ENCODE data around the gene ICOSLG. TPM values are rescaled to one million over a fixed set of nuclear protein-coding genes. Genes with fewer than 3 reads are reported as not detected.

ICOSLG gene
- total RNA-seq, 1 donor from 2014 or later = 0.22 TPM

GRCh38 chr21:44272284-44272858, 31.6 kb upstream of the ICOSLG start:
- no peak for DNase-seq (ENCODE audit: low spot score)
- no peaks in the 10 kb centered on the region for H3K27me3 ChIP-seq
- H3K27ac ChIP-seq = no peak overlapping the region
- H3K9me3 Mint-ChIP-seq = peaks cover 2% of the 10 kb centered on the region
- H3K79me2 ChIP-seq (ENCODE audit: low read depth) = no peaks in the 10 kb centered on the region
- no peaks in the 10 kb centered on the region for H3K36me3 ChIP-seq
- no peak overlapping the region for H3K4me3 Mint-ChIP-seq
- peak overlapping the region; percentile 76 for H2AFZ ChIP-seq (replicated peaks)
- peaks cover 10% of the 10 kb centered on the region for H3K27me3 Mint-ChIP-seq (ENCODE audit: insufficient read depth, low read depth)
- peaks cover 5% of the 10 kb centered on the region for H3K4me1 Mint-ChIP-seq
- TF ChIP-seq EZH2 (IDR thresholded peaks at IDR 0.05) = no peak
- TF ChIP-seq EZH2phosphoT487 (IDR thresholded peaks at IDR 0.05) = no peak
- no peak for TF ChIP-seq CTCF (IDR thresholded peaks at IDR 0.05)
- no peaks in the 10 kb centered on the region for H3K4me1 ChIP-seq
- no peak overlapping the region for H3K4me2 ChIP-seq
- no peaks in the 10 kb centered on the region for H4K20me1 ChIP-seq (ENCODE audit: low read depth)
- H3F3A ChIP-seq (ENCODE audit: low read depth) = no peaks in the 10 kb centered on the region
- H3K36me3 Mint-ChIP-seq = no peaks in the 10 kb centered on the region
- no peak overlapping the region for H3K27ac Mint-ChIP-seq
- H3K9ac ChIP-seq = no peak overlapping the region
- no peak overlapping the region for H3K4me3 ChIP-seq
- no peaks in the 10 kb centered on the region for H3K9me3 ChIP-seq (ENCODE audit: low read depth)

- TF ChIP-seq EZH2 (IDR thresholded peaks at IDR 0.05) (no peak), CTCF (IDR thresholded peaks at IDR 0.05) (no peak), EZH2phosphoT487 (IDR thresholded peaks at IDR 0.05) (no peak)
- Histone ChIP-seq H3K36me3 (no peaks in the 10 kb centered on the region), H3K4me1 (no peaks in the 10 kb centered on the region), H3K27ac (no peak overlapping the region), H2AFZ (replicated peaks) (peak overlapping the region; percentile 76), H3K9ac (no peak overlapping the region), H3K27me3 (no peaks in the 10 kb centered on the region), H3K4me3 (no peak overlapping the region), H3K79me2 (ENCODE audit: low read depth) (no peaks in the 10 kb centered on the region), H3K9me3 (ENCODE audit: low read depth) (no peaks in the 10 kb centered on the region), H4K20me1 (ENCODE audit: low read depth) (no peaks in the 10 kb centered on the region), H3K4me2 (no peak overlapping the region), H3F3A (ENCODE audit: low read depth) (no peaks in the 10 kb centered on the region)
- H3K9me3 Mint-ChIP-seq = no peaks in the 10 kb centered on the region
- H3K27me3 Mint-ChIP-seq (ENCODE audit: insufficient read depth, low read depth) = peaks cover 10% of the 10 kb centered on the region
- no peak overlapping the region for H3K27ac Mint-ChIP-seq
- H3K4me3 Mint-ChIP-seq = no peak overlapping the region
- H3K36me3 Mint-ChIP-seq = no peaks in the 10 kb centered on the region
- DNase-seq (ENCODE audit: low spot score) = no peak
- peaks cover 5% of the 10 kb centered on the region for H3K4me1 Mint-ChIP-seq
These were observed 31.0 kb upstream of the ICOSLG start for GRCh38 chr21:44271558-44272283.

- peaks cover 5% of the 10 kb centered on the region for H3K4me1 Mint-ChIP-seq
- DNase-seq (ENCODE audit: low spot score) = no peak
- H3K9me3 Mint-ChIP-seq = no peaks in the 10 kb centered on the region
- Histone ChIP-seq H3K4me1 (no peaks in the 10 kb centered on the region), H3K36me3 (no peaks in the 10 kb centered on the region), H3K4me2 (no peak overlapping the region), H3K9ac (no peak overlapping the region), H3K9me3 (ENCODE audit: low read depth) (no peaks in the 10 kb centered on the region), H2AFZ (replicated peaks) (no peak overlapping the region), H3K4me3 (no peak overlapping the region), H3K27ac (no peak overlapping the region), H3F3A (ENCODE audit: low read depth) (peaks cover 6% of the 10 kb centered on the region), H4K20me1 (ENCODE audit: low read depth) (no peaks in the 10 kb centered on the region), H3K27me3 (no peaks in the 10 kb centered on the region), H3K79me2 (ENCODE audit: low read depth) (no peaks in the 10 kb centered on the region)
- no peaks in the 10 kb centered on the region for H3K36me3 Mint-ChIP-seq
- peaks cover 8% of the 10 kb centered on the region for H3K27me3 Mint-ChIP-seq (ENCODE audit: insufficient read depth, low read depth)
- no peak overlapping the region for H3K27ac Mint-ChIP-seq
- H3K4me3 Mint-ChIP-seq = no peak overlapping the region
- TF ChIP-seq CTCF (IDR thresholded peaks at IDR 0.05) (no peak), EZH2phosphoT487 (IDR thresholded peaks at IDR 0.05) (no peak), EZH2 (IDR thresholded peaks at IDR 0.05) (no peak)
These were observed 28.3 kb upstream of the ICOSLG start for GRCh38 chr21:44269090-44269489.
